ENCODE data around the gene SIPA1L3. TPM values are rescaled to one million over a fixed set of nuclear protein-coding genes. Genes with fewer than 3 reads are reported as not detected.
"Not testable (repeated sequence)": the region's sequence is repeated elsewhere in the genome, so short reads cannot be mapped to it uniquely, and the experiment has no call there.

SIPA1L3 gene
- polyA plus RNA-seq, 2 of the 4 experiments (the other 2 are of a cell fraction): 28.9 to 50.6 TPM

DNA sequence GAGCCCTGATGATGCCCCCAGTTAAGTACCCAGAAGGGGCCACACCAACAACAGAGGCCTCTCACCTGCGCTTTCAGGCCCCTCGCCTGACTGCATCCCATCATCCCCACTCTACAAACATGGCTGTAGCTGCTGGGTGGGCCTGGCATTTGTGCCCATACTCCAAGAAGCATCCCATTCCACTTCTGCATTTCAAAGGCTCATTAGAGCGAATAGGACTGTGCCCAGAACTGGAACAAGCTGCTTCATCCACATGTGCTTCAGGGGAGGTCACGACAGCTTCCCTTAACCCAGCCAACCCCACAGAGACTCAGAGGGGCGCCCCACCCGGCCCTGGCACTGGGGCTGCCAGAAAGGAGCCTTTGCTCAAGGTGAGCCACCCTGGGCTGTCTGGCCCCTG is 156.9 kb downstream of the SIPA1L3 start:
- DNase-seq (ENCODE audit: low read depth in 1 of 2, low spot score in 1 of 2): no peak
- H3K4me2 ChIP-seq: no peak overlapping the region
- POLR2A ChIA-PET: no interaction called here
- H3K4me1 ChIP-seq: peaks cover 15% of the 10 kb centered on the region
- TF ChIP-seq ZFP36 (IDR thresholded peaks at IDR 0.05; ENCODE audit: borderline replicate concordance, partially characterized antibody) (no peak), KDM5A (IDR thresholded peaks at IDR 0.05) (no peak), KDM1A (IDR thresholded peaks at IDR 0.05; ENCODE audit: low read depth) (no peak), NR3C1 (IDR thresholded peaks at IDR 0.05) (no peak), ZC3H11A (IDR thresholded peaks at IDR 0.05) (no peak)
- TF ChIP-seq, protein P1, sequence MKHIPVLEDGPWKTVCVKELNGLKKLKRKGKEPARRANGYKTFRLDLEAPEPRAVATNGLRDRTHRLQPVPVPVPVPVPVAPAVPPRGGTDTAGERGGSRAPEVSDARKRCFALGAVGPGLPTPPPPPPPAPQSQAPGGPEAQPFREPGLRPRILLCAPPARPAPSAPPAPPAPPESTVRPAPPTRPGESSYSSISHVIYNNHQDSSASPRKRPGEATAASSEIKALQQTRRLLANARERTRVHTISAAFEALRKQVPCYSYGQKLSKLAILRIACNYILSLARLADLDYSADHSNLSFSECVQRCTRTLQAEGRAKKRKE (CRISPR knock-in tag; IDR thresholded peaks at IDR 0.05; ENCODE audit: low read depth): no peak
- TF ChIP-seq, protein P2, sequence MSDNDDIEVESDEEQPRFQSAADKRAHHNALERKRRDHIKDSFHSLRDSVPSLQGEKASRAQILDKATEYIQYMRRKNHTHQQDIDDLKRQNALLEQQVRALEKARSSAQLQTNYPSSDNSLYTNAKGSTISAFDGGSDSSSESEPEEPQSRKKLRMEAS (IDR thresholded peaks at IDR 0.05): no peak
- no peak overlapping the region for H3K4me3 ChIP-seq
- peak overlapping the region in 1 of 2 experiments; percentile 24; a peak in 1 of 6 replicates for H3K27ac ChIP-seq
- FAIRE-seq: no peak
- H3K9me3 ChIP-seq: no peaks in the 10 kb centered on the region
- 90% methylated on average over 6 of the region's 6 CpGs for WGBS (ENCODE audit: missing lambda C conversion rate)
- CTCF ChIA-PET: interaction anchor here (0.7 to 2.9 kb wide), 7 partner anchors 11 to 161 kb away, joined by 3 to 11 read pairs (median 4); no protein-coding TSS in a partner anchor
- ATAC-seq: peak in 1 of 2 experiments; percentile 6; a peak in 2 of 6 replicates

DNA sequence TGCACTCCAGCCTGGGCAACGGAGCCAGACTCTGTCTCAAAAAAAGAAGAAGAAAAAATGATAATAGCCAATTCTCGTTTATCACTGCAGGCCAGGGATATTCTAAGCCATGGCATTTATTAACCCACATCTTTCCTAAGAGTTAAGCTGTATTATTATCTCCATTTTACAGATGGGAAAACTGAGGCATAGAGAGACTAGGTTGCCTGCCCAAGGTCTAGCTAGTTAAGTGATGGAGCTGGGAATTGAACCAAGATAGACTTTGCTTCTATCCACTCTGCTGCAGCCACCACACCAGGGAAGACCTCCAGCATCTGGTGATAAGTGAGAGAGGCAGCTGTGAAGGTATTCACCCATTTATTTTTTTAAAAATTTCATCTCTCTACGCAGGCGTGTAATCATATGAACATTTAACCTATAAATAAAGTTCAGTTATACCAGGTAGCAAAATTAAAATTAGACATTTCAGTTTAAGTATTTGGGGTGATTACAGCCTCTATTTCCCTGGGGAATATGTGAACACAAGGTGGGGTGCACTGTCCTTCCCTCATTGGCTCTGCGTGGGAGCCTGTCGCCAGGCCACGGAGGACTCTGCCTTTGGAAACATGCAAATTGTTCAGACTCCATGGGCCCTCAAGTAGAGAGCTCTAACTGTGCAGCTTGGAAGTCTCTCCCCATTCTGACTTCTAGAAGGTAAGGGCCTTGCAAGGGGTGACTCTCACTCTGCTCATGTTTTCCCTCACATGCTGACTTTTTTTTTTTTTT is 157.8 kb downstream of the SIPA1L3 start:
- no peak for TF ChIP-seq TFCP2L1 (CRISPR knock-in tag; IDR thresholded peaks at IDR 0.05)
- TF ChIP-seq KDM1A (IDR thresholded peaks at IDR 0.05; ENCODE audit: low read depth): 0 out of 2 replicates have a peak, but pooled peaks have one; percentile 49
- ATAC-seq (no peak), FAIRE-seq (peak; percentile 63), DNase-seq (ENCODE audit: low read depth in 1 of 2, low spot score in 1 of 2) (no peak)
- Histone ChIP-seq H3K4me3 (no peak overlapping the region), H3K27ac (no peak overlapping the region), H3K4me1 (peaks cover 22% of the 10 kb centered on the region), H3K4me2 (no peak overlapping the region), H3K9me3 (no peaks in the 10 kb centered on the region)
- ChIA-PET POLR2A (interaction anchor here (0.7 kb wide), 1 partner anchor 144 kb away, joined by 5 read pairs; no protein-coding TSS in a partner anchor), CTCF (interaction anchor here (0.6 to 2.7 kb wide), 7 partner anchors 12 to 166 kb away, joined by 3 to 11 read pairs (median 6); no protein-coding TSS in a partner anchor)
- 89% methylated on average over 7 of the region's 7 CpGs for WGBS (ENCODE audit: missing lambda C conversion rate)

DNA sequence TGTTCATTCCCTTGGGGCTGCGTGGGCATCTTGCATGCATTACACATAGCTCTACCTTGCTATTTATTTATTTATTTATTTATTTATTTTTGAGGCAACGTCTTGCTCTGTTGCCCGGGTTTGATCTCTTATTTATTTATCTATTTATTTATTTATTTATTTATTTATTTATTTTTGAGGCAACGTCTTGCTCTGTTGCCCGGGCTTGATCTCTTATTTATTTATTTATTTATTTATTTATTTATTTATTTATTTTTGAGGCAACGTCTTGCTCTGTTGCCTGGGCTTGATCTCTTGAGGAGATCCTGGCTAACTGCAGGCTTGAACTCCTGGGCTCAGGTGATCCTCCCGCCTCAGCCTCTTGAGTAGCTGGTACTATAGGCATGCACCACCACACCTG is 158.8 kb downstream of the SIPA1L3 start:
- DNase-seq (ENCODE audit: low read depth in 1 of 2, low spot score in 1 of 2); H3K27ac ChIP-seq; H3K9me3 ChIP-seq; H3K4me3 ChIP-seq; H3K4me2 ChIP-seq; ATAC-seq; FAIRE-seq: not testable (repeated sequence)
- POLR2A ChIA-PET: interaction anchor here (0.7 kb wide), 1 partner anchor 145 kb away, joined by 5 read pairs; no protein-coding TSS in a partner anchor
- CTCF ChIA-PET: interaction anchor here (0.7 to 2.7 kb wide), 8 partner anchors 8 to 167 kb away, joined by 3 to 11 read pairs (median 5); no protein-coding TSS in a partner anchor
- WGBS (ENCODE audit: missing lambda C conversion rate): 86% methylated on average over 7 of the region's 7 CpGs
- peak; percentile 91 for TF ChIP-seq ZC3H11A (IDR thresholded peaks at IDR 0.05)
- peaks cover 26% of the 10 kb centered on the region for H3K4me1 ChIP-seq

DNA sequence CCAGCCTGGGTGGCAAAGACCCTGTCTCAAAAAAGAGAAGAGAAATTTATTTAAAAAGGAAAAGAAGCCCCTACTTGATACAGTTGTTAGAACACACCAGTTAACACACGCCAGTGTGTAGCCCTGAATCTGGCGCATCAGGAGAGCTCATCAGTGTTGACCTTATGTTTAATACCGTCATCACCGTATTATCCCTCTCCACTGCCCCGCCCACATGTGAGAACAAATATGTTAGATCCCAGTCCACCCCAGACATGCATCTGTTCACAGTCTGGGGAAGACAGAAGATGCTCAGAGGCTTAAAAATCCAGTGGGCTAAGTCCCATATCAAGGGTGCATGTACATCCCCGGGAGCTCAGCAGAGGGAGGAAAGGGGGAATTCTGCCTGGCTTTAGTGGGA is 161.8 kb downstream of the SIPA1L3 start:
- no peak for FAIRE-seq
- Histone ChIP-seq H3K4me3 (no peak overlapping the region), H3K9me3 (no peaks in the 10 kb centered on the region), H3K27ac (peak overlapping the region in 1 of 2 experiments; percentile 84; a peak in 3 of 6 replicates), H3K4me2 (no peak overlapping the region), H3K4me1 (peaks cover 20% of the 10 kb centered on the region)
- no peak for DNase-seq (ENCODE audit: low read depth in 1 of 2, low spot score in 1 of 2)
- no peak for ATAC-seq
- TF ChIP-seq HOXB5 (CRISPR knock-in tag; IDR thresholded peaks at IDR 0.05) (no peak), SMC3 (IDR thresholded peaks at IDR 0.05) (no peak), NPAS2 (CRISPR knock-in tag; IDR thresholded peaks at IDR 0.05; ENCODE audit: borderline replicate concordance) (no peak), CEBPB (IDR thresholded peaks at IDR 0.05) (no peak)
- TF ChIP-seq, protein P1 (CRISPR knock-in tag; IDR thresholded peaks at IDR 0.05; ENCODE audit: low read depth): no peak
- TF ChIP-seq, protein P3, sequence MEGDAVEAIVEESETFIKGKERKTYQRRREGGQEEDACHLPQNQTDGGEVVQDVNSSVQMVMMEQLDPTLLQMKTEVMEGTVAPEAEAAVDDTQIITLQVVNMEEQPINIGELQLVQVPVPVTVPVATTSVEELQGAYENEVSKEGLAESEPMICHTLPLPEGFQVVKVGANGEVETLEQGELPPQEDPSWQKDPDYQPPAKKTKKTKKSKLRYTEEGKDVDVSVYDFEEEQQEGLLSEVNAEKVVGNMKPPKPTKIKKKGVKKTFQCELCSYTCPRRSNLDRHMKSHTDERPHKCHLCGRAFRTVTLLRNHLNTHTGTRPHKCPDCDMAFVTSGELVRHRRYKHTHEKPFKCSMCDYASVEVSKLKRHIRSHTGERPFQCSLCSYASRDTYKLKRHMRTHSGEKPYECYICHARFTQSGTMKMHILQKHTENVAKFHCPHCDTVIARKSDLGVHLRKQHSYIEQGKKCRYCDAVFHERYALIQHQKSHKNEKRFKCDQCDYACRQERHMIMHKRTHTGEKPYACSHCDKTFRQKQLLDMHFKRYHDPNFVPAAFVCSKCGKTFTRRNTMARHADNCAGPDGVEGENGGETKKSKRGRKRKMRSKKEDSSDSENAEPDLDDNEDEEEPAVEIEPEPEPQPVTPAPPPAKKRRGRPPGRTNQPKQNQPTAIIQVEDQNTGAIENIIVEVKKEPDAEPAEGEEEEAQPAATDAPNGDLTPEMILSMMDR (IDR thresholded peaks at IDR 0.05): no peak
- 87% methylated on average over 6 of the region's 6 CpGs for WGBS (ENCODE audit: missing lambda C conversion rate)
- ChIA-PET POLR2A (no interaction called here), CTCF (interaction anchor here (0.6 to 3.1 kb wide), 14 partner anchors 9 to 167 kb away, joined by 3 to 18 read pairs (median 3); no protein-coding TSS in a partner anchor)
